ENCODE measurements around the gene SSH3. TPM values are rescaled to one million over a fixed set of nuclear protein-coding genes. Genes with fewer than 3 reads are reported as not detected.

SSH3 gene
- total and polyA plus RNA-seq, 2 of the 8 experiments (the other 6 are each of a cell fraction or from before 2014, with no cell fraction given), result 16.9 to 19.8 TPM

GRCh38 chr11:67269401-67270255, 33.7 kb upstream of the SSH3 start:
- Histone ChIP-seq H3K4me1 (replicated peaks in 1 of 4; ENCODE audit: control insufficient read depth in 3 of 4, insufficient read depth in 4 of 4, low read length in 3 of 4) (peaks cover 8 to 30% (median 27%) of the 10 kb centered on the region in 4 experiments), H3K27ac (ENCODE audit: low read depth, low read length) (no peak overlapping the region), H3K14ac (ENCODE audit: insufficient read length) (no peak overlapping the region), H3K18ac (ENCODE audit: extremely low read depth, low read length) (peak overlapping the region; percentile 78; the same call in 1 of the 2 replicates), H3K4me3 (ENCODE audit: extremely low read depth in 1 of 4, insufficient read depth in 2 of 4, low read depth in 3 of 4, low read length in 4 of 4) (peak overlapping the region in 2 of 4 experiments; percentile 19 to 38; a peak in 3 of 8 replicates), H2AK5ac (ENCODE audit: low read depth, low read length) (peak overlapping the region; percentile 91), H4K8ac (ENCODE audit: extremely low read depth, insufficient read depth, low read length) (no peak overlapping the region; the same call in none of the 2 replicates), H2BK120ac (replicated peaks; ENCODE audit: low read depth, low read length) (no peak overlapping the region), H4K20me1 (replicated peaks in 1 of 2; ENCODE audit: control insufficient read depth in 1 of 2, insufficient read depth in 2 of 2, low read length in 2 of 2) (peaks cover 15 to 33% of the 10 kb centered on the region in 2 experiments), H3K56ac (replicated peaks; ENCODE audit: insufficient read length, low read depth, low read length) (no peak overlapping the region), H3K27me3 (replicated peaks in 1 of 4; ENCODE audit: control insufficient read depth in 3 of 4, extremely low read depth in 1 of 4, insufficient read depth in 3 of 4, low read length in 3 of 4) (peaks cover 0 to 3% (median 0%) of the 10 kb centered on the region in 4 experiments; a peak in 3 of 7 replicates), H3K79me1 (ENCODE audit: low read depth, low read length) (peaks cover 22% of the 10 kb centered on the region), H4K5ac (ENCODE audit: insufficient read length, low read depth, low read length) (no peak overlapping the region), H4K91ac (replicated peaks; ENCODE audit: insufficient read length, low read length) (peak overlapping the region; percentile 42), H3K9me3 (ENCODE audit: insufficient read depth in 2 of 2, low read depth in 1 of 2, low read length in 1 of 2) (no peaks in the 10 kb centered on the region), H3K23me2 (ENCODE audit: low read depth, low read length) (peaks cover 4% of the 10 kb centered on the region), H3K23ac (ENCODE audit: insufficient read length) (no peak overlapping the region), H2BK5ac (ENCODE audit: low read depth, low read length) (peak overlapping the region; percentile 26; the same call in 1 of the 2 replicates), H3K36me3 (ENCODE audit: control insufficient read depth in 2 of 4, insufficient read depth in 4 of 4, low read length in 3 of 4) (peaks cover 0 to 3% (median 0%) of the 10 kb centered on the region in 4 experiments; a peak in 2 of 8 replicates), H2BK15ac (ENCODE audit: low read length) (peak overlapping the region; percentile 95), H2AFZ (ENCODE audit: low read length) (no peak overlapping the region), H3K4me2 (ENCODE audit: insufficient read depth in 1 of 2, low read depth in 2 of 2, low read length in 2 of 2) (peak overlapping the region; percentile 59 to 75), H2BK20ac (ENCODE audit: low read length) (no peak overlapping the region), H3K4ac (replicated peaks; ENCODE audit: insufficient read length, low read depth, low read length) (peak overlapping the region; percentile 47), H3K79me2 (ENCODE audit: control insufficient read depth in 1 of 2, insufficient read depth in 2 of 2, low read length in 2 of 2) (peaks cover 0 to 70% of the 10 kb centered on the region in 2 experiments; a peak in 3 of 4 replicates), H2BK12ac (ENCODE audit: low read depth, low read length) (peak overlapping the region; percentile 35; the same call in 1 of the 2 replicates), H3K9ac (replicated peaks in 1 of 4; ENCODE audit: extremely low read depth in 1 of 4, low read depth in 3 of 4, low read length in 3 of 4) (no peak overlapping the region; a peak in 1 of 7 replicates)
- DNase-seq (ENCODE audit: low read depth in 1 of 2, low spot score in 2 of 2) (no peak), FAIRE-seq (no peak)
- CTCF ChIA-PET (ENCODE audit: partially characterized antibody), result interaction anchor here (0.6 to 13.0 kb wide), 7 partner anchors 7 to 109 kb away, joined by 3 to 186 read pairs (median 5); partner anchors contain the start of genes ANKRD13D and SSH3
- 80% methylated on average over 15 of the region's 15 CpGs; no CpG with 5 or more reads in 1 of the 2 experiments for WGBS, 2 experiments (ENCODE audit: extremely low coverage in 1 of 2, insufficient coverage in 1 of 2, insufficient read length in 1 of 2, insufficient replicate concordance in 2 of 2, low coverage in 1 of 2, low lambda C conversion rate in 2 of 2, missing lambda C conversion rate in 1 of 2)
- POLR2A ChIA-PET (ENCODE audit: partially characterized antibody), result interaction anchor here (0.8 to 4.2 kb wide), 9 partner anchors 8 to 106 kb away, joined by 3 to 20 read pairs (median 4); partner anchors contain the start of genes ANKRD13D and SSH3
- TF ChIP-seq KDM4A (IDR thresholded peaks at IDR 0.05; ENCODE audit: low read depth, low read length, severe bottlenecking) (no peak), TEAD4 (IDR thresholded peaks at IDR 0.05; ENCODE audit: low read depth, low read length) (no peak), TBP (IDR thresholded peaks at IDR 0.05; ENCODE audit: low read depth, low read length) (no peak), RNF2 (IDR thresholded peaks at IDR 0.05; ENCODE audit: borderline replicate concordance, low read depth, low read length, missing control alignments, poor library complexity, severe bottlenecking) (no peak), CTBP2 (IDR thresholded peaks at IDR 0.05; ENCODE audit: borderline replicate concordance, insufficient read depth, insufficient read length, low read length) (no peak), E2F6 (IDR thresholded peaks at IDR 0.05) (no peak), YY1 (IDR thresholded peaks at IDR 0.05; ENCODE audit: low read depth, low read length) (no peak), CREB1 (IDR thresholded peaks at IDR 0.05) (no peak), SAP30 (IDR thresholded peaks at IDR 0.05; ENCODE audit: insufficient read depth, insufficient replicate concordance, low read length) (no peak)
